H9 (cell line): ENCODE results near the gene PRR33. TPM values are rescaled to one million over a fixed set of nuclear protein-coding genes. Genes with fewer than 3 reads are reported as not detected.

Experiments
- DNase-seq: peaks from one replicate; pipeline ENCODE4 v3.0.0-alpha.2; 2017
- H2AFZ ChIP-seq: one replicate; pipeline ENCODE4 v1.6.1; 2013; ENCODE audit warnings: mild to moderate bottlenecking, low read length, control low read depth, moderate library complexity
- H2AK5ac ChIP-seq: 2 replicates; pipeline ENCODE4 v1.6.1; 2013; ENCODE audit warnings: low read length, control low read depth, mixed read lengths; ENCODE audit not compliant: insufficient read length
- H2BK120ac ChIP-seq: one replicate; pipeline ENCODE4 v1.6.1; 2013; ENCODE audit warnings: low read depth, mild to moderate bottlenecking, low read length, control low read depth, inconsistent platforms; ENCODE audit not compliant: poor library complexity, severe bottlenecking
- H2BK12ac ChIP-seq: 2 replicates; pipeline ENCODE4 v1.6.1; 2013; ENCODE audit warnings: low read length, control low read depth, mixed read lengths, low read depth; ENCODE audit not compliant: insufficient read length
- H2BK15ac ChIP-seq: 2 replicates; pipeline ENCODE4 v1.6.1; 2013; ENCODE audit warnings: low read depth, low read length, control low read depth
- H2BK20ac ChIP-seq: one replicate; pipeline ENCODE4 v1.6.1; 2013; ENCODE audit warnings: low read depth, mild to moderate bottlenecking, low read length, control low read depth, inconsistent platforms; ENCODE audit not compliant: poor library complexity, severe bottlenecking
- H2BK5ac ChIP-seq: 2 replicates; pipeline ENCODE4 v1.6.1; 2013; ENCODE audit warnings: low read length, control low read depth, mixed read lengths; ENCODE audit not compliant: insufficient read length
- H3K14ac ChIP-seq: 2 replicates; pipeline ENCODE4 v1.6.1; 2013; ENCODE audit warnings: low read length, control low read depth; ENCODE audit not compliant: insufficient read depth
- H3K18ac ChIP-seq: 2 replicates; pipeline ENCODE4 v1.6.1; 2013; ENCODE audit warnings: low read depth, mild to moderate bottlenecking, mixed read lengths, low read length, control low read depth; ENCODE audit not compliant: insufficient read length
- H3K23ac ChIP-seq: 2 replicates; pipeline ENCODE4 v1.6.1; 2013; ENCODE audit warnings: low read length, control low read depth, mixed read lengths, low read depth; ENCODE audit not compliant: insufficient read length
- H3K23me2 ChIP-seq: 2 replicates; pipeline ENCODE4 v1.6.1; 2013; ENCODE audit warnings: low read depth, mild to moderate bottlenecking, mixed read lengths, low read length, control low read depth; ENCODE audit not compliant: insufficient read length, poor library complexity, severe bottlenecking
- H3K27ac ChIP-seq: 2 replicates; pipeline ENCODE4 v1.5.1; 2013; ENCODE audit warnings: low read length, control low read depth, mixed read lengths, low read depth; ENCODE audit not compliant: insufficient read length
- H3K27me3 ChIP-seq: 2 replicates; pipeline ENCODE4 v1.6.1; 2013; ENCODE audit warnings: low read length, control low read depth, inconsistent platforms; ENCODE audit not compliant: insufficient read depth
- H3K4ac ChIP-seq: 2 replicates; pipeline ENCODE4 v1.6.1; 2013; ENCODE audit warnings: low read depth, mild to moderate bottlenecking, control low read depth, inconsistent platforms, low read length, moderate library complexity
- H3K4me1 ChIP-seq: 2 replicates; pipeline ENCODE4 v1.6.1; 2013; ENCODE audit warnings: low read length, control low read depth, inconsistent platforms; ENCODE audit not compliant: insufficient read depth
- H3K4me2 ChIP-seq: 2 replicates; pipeline ENCODE4 v1.6.1; 2013; ENCODE audit warnings: low read length, control low read depth, mixed read lengths; ENCODE audit not compliant: insufficient read length, insufficient read depth
- H3K56ac ChIP-seq: 2 replicates; pipeline ENCODE4 v1.6.1; 2013; ENCODE audit warnings: low read depth, mild to moderate bottlenecking, mixed read lengths, low read length, control low read depth; ENCODE audit not compliant: insufficient read length
- H3K79me1 ChIP-seq: 2 replicates; pipeline ENCODE4 v1.6.1; 2013; ENCODE audit warnings: low read depth, mild to moderate bottlenecking, moderate library complexity, low read length, control low read depth, inconsistent platforms; ENCODE audit not compliant: insufficient read depth, poor library complexity, severe bottlenecking
- H3K79me2 ChIP-seq: 2 replicates; pipeline ENCODE4 v1.6.1; 2013; ENCODE audit warnings: low read length, control low read depth, inconsistent platforms; ENCODE audit not compliant: insufficient read depth
- H3K9ac ChIP-seq: 2 replicates; pipeline ENCODE4 v1.6.1; 2013; ENCODE audit warnings: low read length, control low read depth, mixed read lengths; ENCODE audit not compliant: insufficient read length; ENCODE audit errors: extremely low read depth
- H3K9me3 ChIP-seq: one replicate; pipeline ENCODE4 v1.6.1; 2013; ENCODE audit warnings: low read depth, low read length, inconsistent platforms; ENCODE audit not compliant: control insufficient read depth
- H3T11ph ChIP-seq: one replicate; pipeline ENCODE4 v1.6.1; 2013; ENCODE audit warnings: mild to moderate bottlenecking, low read length, control low read depth, inconsistent platforms
- H4K20me1 ChIP-seq: one replicate; pipeline ENCODE4 v1.6.1; 2013; ENCODE audit not compliant: control insufficient read depth, insufficient read length, insufficient read depth
- H4K5ac ChIP-seq: 2 replicates; pipeline ENCODE4 v1.6.1; 2013; ENCODE audit warnings: low read depth, mild to moderate bottlenecking, mixed read lengths, low read length, control low read depth; ENCODE audit not compliant: insufficient read length
- H4K8ac ChIP-seq: replicated peaks from 2 replicates; pipeline ENCODE4 v1.6.1; 2013; ENCODE audit warnings: low read length, control low read depth, mixed read lengths, low read depth; ENCODE audit not compliant: insufficient read length
- H4K91ac ChIP-seq: 2 replicates; pipeline ENCODE4 v1.6.1; 2013; ENCODE audit warnings: low read depth, mild to moderate bottlenecking, moderate library complexity, mixed read lengths, low read length, control low read depth; ENCODE audit not compliant: insufficient read length
- H3K27ac Mint-ChIP-seq, 3 experiments: 2 replicates in 2 of 3; 3 replicates in 1 of 3; pipeline ENCODE4 v1.8.0; 2020 to 2021; ENCODE audit warnings: mixed read lengths in 3 of 3, mild to moderate bottlenecking in 1 of 3, moderate library complexity in 1 of 3
- H3K27me3 Mint-ChIP-seq: 2 replicates; pipeline ENCODE4 v1.8.0; 2021; ENCODE audit warnings: low read depth, mild to moderate bottlenecking, moderate library complexity, mixed read lengths
- H3K36me3 Mint-ChIP-seq, 3 experiments: 2 replicates in 2 of 3; 3 replicates in 1 of 3; pipeline ENCODE4 v1.8.0; 2020 to 2021; ENCODE audit warnings: low read depth in 3 of 3, mixed read lengths in 3 of 3; ENCODE audit not compliant: insufficient read depth in 1 of 3
- H3K4me1 Mint-ChIP-seq, 2 experiments: 2 replicates each; pipeline ENCODE4 v1.8.0; 2020; ENCODE audit warnings: mixed read lengths in 2 of 2
- H3K4me3 Mint-ChIP-seq, 2 experiments: 2 replicates in 1 of 2; 3 replicates in 1 of 2; pipeline ENCODE4 v1.8.0; 2020 to 2021; ENCODE audit warnings: mild to moderate bottlenecking in 2 of 2, mixed read lengths in 2 of 2, moderate library complexity in 1 of 2
- H3K9me3 Mint-ChIP-seq, 2 experiments: 2 replicates in 1 of 2; 3 replicates in 1 of 2; pipeline ENCODE4 v1.8.0; 2020; ENCODE audit warnings: mild to moderate bottlenecking in 2 of 2, mixed read lengths in 2 of 2, moderate library complexity in 1 of 2
- WGBS: extraction: QIAGEN DNeasy Blood & Tissue Kit; methylation state at CpG from one replicate; pipeline ENCODE4 v1.1.7; 2013; ENCODE audit warnings: missing lambda C conversion rate, low lambda C conversion rate, mixed read lengths; ENCODE audit not compliant: insufficient read length; ENCODE audit errors: extremely low coverage; 5-methylcytosine and 5-hydroxymethylcytosine counted together
- total RNA-seq: library from RNA; stranded (reverse); gene quantifications from 2 replicates; pipeline ENCODE4 v1.2.1, GENCODE V29; 2021
- TF ChIP-seq, protein P1 (sequence below): fragments of 200-600 bp; sonication (generic); conservative IDR thresholded peaks from 3 replicates; pipeline ENCODE4 v1.8.0; 2021; ENCODE audit warnings: antibody characterized with exemption, mild to moderate bottlenecking

The PRR33 gene
- total RNA-seq, 1 experiment from 2014 or later = not detected

DNA sequence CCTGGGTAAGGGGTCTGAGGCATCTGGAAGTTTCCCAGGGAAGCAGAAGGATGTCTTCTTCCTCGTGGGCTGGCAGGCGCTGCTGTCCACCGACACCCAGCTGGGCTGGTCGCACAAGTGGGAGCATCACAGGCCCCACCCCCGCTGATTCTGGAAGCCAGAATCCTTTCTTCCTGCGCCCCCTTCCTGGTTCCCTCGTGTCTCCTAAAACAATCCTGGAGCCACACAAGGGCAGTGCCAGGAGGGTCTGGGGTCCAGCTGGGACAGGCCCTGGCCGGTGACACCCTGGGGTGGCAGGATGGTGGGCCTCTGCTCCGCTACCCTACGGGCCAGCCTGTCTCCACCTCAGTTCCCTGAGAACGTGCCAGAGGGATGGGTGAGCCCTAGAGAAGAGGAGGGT lies 34.6 kb downstream of the PRR33 start:
- no peak overlapping the region for H3K27ac Mint-ChIP-seq
- H3K4me1 Mint-ChIP-seq = no peaks in the 10 kb centered on the region
- no peak overlapping the region for H3K56ac ChIP-seq

More for the DNA sequence above, 34.6 kb downstream of the PRR33 start:
- Histone ChIP-seq H3K9ac (no peak overlapping the region), H2BK12ac (no peak overlapping the region), H2BK15ac (no peak overlapping the region), H3K23me2 (no peaks in the 10 kb centered on the region), H2BK120ac (no peak overlapping the region), H3T11ph (no peak overlapping the region), H3K9me3 (no peaks in the 10 kb centered on the region), H2AFZ (no peak overlapping the region), H3K14ac (no peak overlapping the region; the same call in 1 of the 2 replicates), H3K4me2 (no peak overlapping the region), H3K23ac (no peak overlapping the region), H4K5ac (no peak overlapping the region), H4K91ac (no peak overlapping the region), H3K79me2 (no peaks in the 10 kb centered on the region), H3K79me1 (no peaks in the 10 kb centered on the region), H2BK20ac (no peak overlapping the region), H3K27ac (no peak overlapping the region), H4K8ac (no peak overlapping the region), H3K27me3 (no peaks in the 10 kb centered on the region), H4K20me1 (no peaks in the 10 kb centered on the region), H3K18ac (no peak overlapping the region), H3K4ac (no peak overlapping the region), H2BK5ac (no peak overlapping the region), H2AK5ac (no peak overlapping the region), H3K4me1 (no peaks in the 10 kb centered on the region)
- WGBS = no CpG with 5 or more reads among the region's 11 CpGs
- H3K4me3 Mint-ChIP-seq = no peak overlapping the region
- no peak for DNase-seq
- TF ChIP-seq, protein P1, sequence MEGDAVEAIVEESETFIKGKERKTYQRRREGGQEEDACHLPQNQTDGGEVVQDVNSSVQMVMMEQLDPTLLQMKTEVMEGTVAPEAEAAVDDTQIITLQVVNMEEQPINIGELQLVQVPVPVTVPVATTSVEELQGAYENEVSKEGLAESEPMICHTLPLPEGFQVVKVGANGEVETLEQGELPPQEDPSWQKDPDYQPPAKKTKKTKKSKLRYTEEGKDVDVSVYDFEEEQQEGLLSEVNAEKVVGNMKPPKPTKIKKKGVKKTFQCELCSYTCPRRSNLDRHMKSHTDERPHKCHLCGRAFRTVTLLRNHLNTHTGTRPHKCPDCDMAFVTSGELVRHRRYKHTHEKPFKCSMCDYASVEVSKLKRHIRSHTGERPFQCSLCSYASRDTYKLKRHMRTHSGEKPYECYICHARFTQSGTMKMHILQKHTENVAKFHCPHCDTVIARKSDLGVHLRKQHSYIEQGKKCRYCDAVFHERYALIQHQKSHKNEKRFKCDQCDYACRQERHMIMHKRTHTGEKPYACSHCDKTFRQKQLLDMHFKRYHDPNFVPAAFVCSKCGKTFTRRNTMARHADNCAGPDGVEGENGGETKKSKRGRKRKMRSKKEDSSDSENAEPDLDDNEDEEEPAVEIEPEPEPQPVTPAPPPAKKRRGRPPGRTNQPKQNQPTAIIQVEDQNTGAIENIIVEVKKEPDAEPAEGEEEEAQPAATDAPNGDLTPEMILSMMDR = no peak
- no peaks in the 10 kb centered on the region for H3K9me3 Mint-ChIP-seq
- H3K36me3 Mint-ChIP-seq = no peaks in the 10 kb centered on the region
- H3K27me3 Mint-ChIP-seq = peaks cover 10% of the 10 kb centered on the region
